Endothelial cell of umbilical vein (primary cell): ENCODE results near the gene FYB1.

Experiments used
- EZH2 ChIP-seq: IDR thresholded peaks from 2 replicates; pipeline ENCODE4 v1.6.1; 2012; ENCODE audit warnings: borderline replicate concordance, low read depth, mild to moderate bottlenecking, moderate library complexity, low read length, inconsistent platforms; ENCODE audit not compliant: severe bottlenecking
- JUN ChIP-seq: IDR thresholded peaks from 2 replicates; pipeline ENCODE4 v1.6.1; 2011; ENCODE audit warnings: borderline replicate concordance, low read depth; ENCODE audit not compliant: insufficient read length, insufficient read depth
- MAX ChIP-seq: IDR thresholded peaks from 2 replicates; pipeline ENCODE4 v1.6.1; 2011; ENCODE audit not compliant: insufficient read depth, insufficient read length
- MYC ChIP-seq: IDR thresholded peaks from one replicate; pipeline ENCODE4 v1.6.1; 2011; ENCODE audit warnings: mild to moderate bottlenecking, low read depth, low read length
- POLR2A ChIP-seq: IDR thresholded peaks from 2 replicates; pipeline ENCODE4 v1.6.1; 2012; ENCODE audit warnings: low read depth, mild to moderate bottlenecking, control low read depth, low read length
- POLR2AphosphoS5 ChIP-seq: IDR thresholded peaks from 2 replicates; pipeline ENCODE4 v1.6.1; 2012; ENCODE audit warnings: low read depth, mild to moderate bottlenecking, control low read depth, low read length, moderate library complexity; ENCODE audit not compliant: insufficient read depth
- TF ChIP-seq, protein P1 (sequence below), 2 donors: IDR thresholded peaks; 1 replicate in 1 of 2; 2 replicates in 1 of 2; pipeline ENCODE4 v1.5.1; 2011; ENCODE audit warnings: low read length in 2 of 2, mild to moderate bottlenecking in 2 of 2, moderate library complexity in 2 of 2, control low read depth in 1 of 2, inconsistent platforms in 1 of 2, low read depth in 1 of 2; ENCODE audit not compliant: insufficient read depth in 1 of 2; ENCODE audit errors: extremely low read depth in 1 of 2

DNA sequence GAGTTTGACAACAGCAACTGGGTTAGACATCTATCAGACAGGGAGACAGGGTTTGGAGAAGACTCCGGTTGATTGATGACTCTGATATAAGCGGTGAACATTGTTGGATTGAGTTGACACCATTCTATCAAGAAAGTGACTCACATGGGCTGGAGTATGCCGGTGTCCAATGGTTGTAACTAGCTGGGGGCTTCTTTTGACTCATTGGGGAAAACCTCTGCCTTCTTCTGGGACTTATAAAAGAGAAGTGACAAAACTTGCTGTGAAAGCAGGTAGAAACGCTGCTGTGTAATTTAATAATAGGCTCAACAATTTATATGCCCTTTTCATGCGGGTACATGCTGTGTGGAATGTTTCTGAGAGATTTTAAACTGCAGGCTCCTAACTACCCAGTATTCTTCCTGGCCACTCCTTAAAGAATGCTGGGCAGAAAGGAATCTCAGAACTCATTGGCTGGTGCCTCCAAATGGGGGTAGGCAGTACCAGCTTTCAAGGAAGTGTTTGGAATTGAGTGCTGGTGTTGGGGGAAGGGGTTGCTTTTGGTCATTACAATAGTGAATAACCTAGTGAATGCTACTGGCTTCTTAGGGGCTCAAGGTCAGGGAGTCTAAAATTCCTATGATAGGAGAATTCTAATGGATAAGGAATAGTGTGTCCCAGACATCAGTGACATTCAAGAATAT lies 43.9 kb downstream of the FYB1 start:
- TF ChIP-seq MAX (no peak), POLR2A (no peak), EZH2 (no peak), JUN (no peak), POLR2AphosphoS5 (no peak), MYC (no peak)
- TF ChIP-seq, protein P1, sequence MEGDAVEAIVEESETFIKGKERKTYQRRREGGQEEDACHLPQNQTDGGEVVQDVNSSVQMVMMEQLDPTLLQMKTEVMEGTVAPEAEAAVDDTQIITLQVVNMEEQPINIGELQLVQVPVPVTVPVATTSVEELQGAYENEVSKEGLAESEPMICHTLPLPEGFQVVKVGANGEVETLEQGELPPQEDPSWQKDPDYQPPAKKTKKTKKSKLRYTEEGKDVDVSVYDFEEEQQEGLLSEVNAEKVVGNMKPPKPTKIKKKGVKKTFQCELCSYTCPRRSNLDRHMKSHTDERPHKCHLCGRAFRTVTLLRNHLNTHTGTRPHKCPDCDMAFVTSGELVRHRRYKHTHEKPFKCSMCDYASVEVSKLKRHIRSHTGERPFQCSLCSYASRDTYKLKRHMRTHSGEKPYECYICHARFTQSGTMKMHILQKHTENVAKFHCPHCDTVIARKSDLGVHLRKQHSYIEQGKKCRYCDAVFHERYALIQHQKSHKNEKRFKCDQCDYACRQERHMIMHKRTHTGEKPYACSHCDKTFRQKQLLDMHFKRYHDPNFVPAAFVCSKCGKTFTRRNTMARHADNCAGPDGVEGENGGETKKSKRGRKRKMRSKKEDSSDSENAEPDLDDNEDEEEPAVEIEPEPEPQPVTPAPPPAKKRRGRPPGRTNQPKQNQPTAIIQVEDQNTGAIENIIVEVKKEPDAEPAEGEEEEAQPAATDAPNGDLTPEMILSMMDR (IDR thresholded peaks at IDR 0.05; ENCODE audit: extremely low read depth in 1 of 2, insufficient read depth in 1 of 2, low read depth in 1 of 2, low read length in 2 of 2): no peak
